Hypothalamus (tissue), 51 donors: Measurements from ENCODE around the gene SLC26A8.
"Not testable (repeated sequence)": the region's sequence is repeated elsewhere in the genome, so short reads cannot be mapped to it uniquely, and the experiment has no call there.

Experiments used
- DNase-seq, 51 donors: peaks; one replicate each; lab custom pipeline; 2025; lab: John Stamatoyannopoulos, UW

The SLC26A8 gene

DNA sequence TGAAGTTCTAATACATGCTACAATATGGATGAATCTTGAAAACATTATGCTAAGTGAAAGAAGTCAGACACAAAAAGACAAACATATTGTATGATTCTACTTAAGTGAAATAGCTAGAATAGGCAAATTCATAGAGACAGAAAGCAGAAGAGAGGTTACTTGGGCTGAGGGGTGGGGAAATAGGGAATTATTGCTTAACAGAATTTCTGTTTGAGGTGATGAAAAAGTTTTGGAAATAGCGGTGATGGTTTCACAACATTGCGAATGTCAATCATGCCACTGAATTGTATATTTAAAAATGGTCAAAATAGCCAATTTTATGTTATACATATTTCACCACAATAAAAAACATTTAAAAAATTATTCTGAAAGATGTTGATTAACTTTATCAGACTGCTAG, 6.1 kb downstream of the SLC26A8 start:
- DNase-seq, result no peak

DNA sequence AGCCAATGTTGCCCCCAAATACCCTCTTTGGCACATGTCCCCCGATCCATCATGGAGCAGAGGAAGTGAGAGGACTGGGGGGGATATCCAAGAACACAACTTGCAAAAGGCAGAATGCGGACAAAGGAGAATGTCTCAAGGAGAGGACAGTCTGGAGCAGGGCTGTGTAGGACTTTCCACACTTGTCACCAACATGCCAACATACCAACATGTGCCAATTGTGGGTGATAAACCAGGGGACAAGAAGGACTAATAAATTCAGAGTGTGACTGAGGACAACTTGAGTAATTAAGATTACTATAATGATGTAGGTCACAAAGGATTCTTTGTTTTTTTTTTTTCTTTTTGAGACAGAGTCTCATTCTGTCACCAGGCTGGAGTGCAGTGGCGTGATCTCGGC, 8.8 kb downstream of the SLC26A8 start:
- DNase-seq, result no peak

DNA sequence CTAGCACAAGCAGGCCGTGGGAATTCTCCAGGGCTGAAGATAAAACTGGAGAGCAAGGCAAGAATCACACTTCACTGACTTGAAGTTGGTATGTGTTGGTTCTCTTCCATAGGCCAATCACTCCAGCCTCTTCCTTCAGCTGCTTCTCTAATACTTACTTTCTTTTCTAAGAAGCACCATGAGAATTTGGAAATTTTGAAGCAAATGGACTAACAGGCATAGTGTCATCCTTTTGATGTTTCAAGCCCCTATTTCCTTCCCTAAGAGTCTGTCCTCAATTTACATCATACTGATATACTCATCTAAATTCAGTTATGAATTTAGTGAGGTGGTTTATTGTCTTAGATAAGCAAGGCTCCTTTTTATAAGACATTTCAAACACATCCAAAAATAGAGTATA, 24.0 kb downstream of the SLC26A8 start:
- DNase-seq, result no peak

DNA sequence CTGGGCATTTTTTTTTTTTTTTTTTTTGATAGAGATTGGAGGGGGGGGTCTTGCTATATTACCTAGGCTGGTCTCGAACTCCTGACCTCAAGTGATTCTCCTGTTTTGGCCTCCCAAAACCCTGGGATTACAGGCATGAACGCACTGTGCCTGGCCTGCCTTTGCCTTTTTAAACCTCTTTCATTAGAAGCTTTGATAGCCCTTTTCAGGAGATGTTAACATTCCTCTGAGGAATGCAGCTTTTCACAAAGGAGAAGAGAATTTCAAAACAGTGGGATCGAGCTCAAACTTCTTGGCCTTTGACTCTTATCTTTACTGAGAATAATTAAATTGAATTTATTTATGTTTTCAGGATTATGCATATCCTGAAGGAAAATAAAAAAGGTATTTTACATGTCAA, 31.3 kb downstream of the SLC26A8 start:
- DNase-seq, result no peak

DNA sequence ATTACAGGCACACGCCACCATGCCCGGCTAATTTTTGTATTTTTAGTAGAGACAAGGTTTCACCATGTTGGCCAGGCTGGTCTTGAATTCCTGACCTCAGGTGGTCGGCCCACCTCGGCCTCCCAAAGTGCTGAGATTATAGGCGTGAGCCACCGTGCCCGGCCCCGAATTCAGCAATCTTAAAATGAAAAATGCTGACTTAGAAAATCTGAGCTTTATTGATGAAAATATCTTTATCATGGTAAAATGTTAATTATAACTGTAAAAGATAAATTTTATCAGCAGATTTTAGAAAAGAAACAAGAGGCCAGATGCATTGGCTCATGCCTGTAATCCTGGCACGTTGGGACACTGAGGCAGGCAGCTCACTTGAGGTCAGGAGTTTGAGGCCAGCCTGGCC, 36.4 kb downstream of the SLC26A8 start:
- DNase-seq, result not testable (repeated sequence)

DNA sequence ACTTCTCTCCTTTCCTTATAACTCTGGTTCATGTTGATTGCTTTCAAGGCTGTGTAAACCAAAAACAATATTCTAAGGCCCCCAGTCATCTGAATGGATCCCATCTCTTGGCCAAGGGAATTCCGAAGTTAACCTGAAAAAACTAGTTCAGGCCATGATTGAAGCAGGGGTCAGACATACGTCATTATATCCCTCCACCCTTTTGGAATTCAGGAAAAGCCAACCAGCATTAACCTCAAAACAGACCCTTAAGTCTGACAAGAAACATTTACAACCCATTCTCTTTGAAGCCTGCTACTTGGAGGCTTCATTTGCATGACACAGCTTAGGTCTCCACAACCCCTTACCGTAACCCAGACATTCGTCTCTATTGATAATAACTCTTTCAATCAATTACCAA, 39.7 kb downstream of the SLC26A8 start:
- DNase-seq, result no peak

DNA sequence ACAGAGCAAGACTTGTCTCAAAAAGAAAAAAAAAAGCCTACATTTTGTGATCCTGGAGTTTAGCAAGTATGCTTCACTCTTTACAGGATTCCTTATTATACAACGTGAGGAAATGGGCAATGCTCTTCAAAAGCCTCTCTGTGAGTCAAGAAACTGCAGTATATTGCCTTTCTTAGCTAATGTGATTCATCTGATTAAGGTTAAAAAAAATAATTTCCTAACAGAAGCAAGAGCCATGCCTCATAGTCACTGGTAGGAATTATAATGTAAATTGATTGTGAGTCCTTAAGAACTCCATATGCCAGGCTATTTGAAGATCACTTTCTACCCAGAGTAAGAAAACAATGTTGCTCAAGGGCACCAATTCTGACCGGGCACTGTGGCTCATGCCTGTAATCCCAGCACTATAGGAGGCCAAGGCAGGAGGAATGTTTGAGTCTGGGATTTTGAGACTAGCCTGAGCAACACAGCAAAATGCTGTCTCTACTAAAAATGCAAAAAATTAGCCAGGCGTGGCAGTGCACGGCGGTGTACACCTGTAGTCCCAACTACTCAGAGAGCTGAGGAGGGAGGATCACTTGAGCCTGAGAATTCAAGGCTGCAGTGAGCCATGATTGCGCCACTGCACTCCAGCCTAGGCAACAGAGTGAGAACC, 43.3 kb downstream of the SLC26A8 start:
- DNase-seq, result no peak

DNA sequence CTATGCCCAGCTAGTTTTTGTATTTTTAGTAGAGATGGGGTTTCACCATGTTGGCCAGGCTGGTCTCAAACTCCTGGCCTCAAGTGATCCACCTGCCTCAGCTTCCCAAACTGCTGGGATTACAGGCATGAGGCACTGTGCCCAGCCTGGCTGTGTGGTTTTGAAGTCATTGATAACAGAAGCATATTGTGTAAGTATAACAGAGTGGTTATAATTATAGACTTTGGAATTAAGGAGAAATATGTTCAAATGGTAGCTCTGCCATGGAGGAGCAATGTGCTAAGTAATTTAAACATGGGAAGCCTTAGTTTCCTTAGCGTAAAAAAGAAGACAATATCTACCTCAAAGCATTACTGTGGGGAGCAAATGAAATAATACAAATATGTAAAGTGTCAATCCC, 44.3 kb downstream of the SLC26A8 start:
- DNase-seq, result not testable (repeated sequence)

DNA sequence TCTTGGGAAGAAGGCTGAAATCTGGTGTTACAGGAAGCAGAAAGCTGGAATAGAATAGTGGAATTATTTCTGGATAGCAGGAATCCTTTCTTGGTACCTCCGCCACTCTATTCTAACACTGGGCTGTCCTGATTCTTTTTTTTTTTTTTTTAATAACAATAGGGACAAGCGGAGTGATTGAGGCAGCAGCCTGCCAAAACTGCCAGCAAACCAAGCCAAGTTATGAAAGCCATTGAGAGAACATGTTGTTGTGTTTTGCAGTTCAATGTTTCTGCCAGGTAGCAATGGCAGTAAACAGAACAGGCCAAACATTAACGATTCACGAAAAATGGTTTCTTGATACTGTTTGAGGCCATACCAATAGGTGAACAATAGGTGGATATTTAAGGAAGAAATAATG, 47.1 kb downstream of the SLC26A8 start:
- DNase-seq, result no peak

DNA sequence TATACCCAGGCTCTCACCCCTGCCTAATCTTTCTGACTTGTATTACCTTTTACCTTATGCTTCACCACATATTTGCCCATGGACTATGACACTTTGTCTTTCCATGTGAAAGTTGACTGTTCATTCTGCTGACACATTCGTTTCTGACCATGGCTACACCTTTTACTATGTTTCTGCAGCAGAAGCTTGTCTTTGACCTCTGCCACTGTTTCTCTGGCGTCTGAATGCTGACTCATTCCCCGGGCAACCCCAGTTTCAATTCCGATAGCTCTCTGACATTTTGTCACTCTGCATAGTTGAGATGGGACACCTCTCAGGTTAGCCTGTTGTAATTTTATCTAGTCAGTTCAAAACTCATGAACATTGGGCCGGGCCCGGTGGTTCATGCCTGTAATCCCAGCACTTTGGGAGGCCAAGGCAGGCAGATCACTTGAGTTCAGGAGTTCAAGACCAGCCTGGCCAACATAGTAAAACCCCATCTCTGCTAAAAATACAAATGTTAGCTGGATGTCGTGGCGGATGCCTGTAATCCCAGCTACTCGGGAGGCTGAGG, 50.7 kb downstream of the SLC26A8 start:
- DNase-seq, result no peak

DNA sequence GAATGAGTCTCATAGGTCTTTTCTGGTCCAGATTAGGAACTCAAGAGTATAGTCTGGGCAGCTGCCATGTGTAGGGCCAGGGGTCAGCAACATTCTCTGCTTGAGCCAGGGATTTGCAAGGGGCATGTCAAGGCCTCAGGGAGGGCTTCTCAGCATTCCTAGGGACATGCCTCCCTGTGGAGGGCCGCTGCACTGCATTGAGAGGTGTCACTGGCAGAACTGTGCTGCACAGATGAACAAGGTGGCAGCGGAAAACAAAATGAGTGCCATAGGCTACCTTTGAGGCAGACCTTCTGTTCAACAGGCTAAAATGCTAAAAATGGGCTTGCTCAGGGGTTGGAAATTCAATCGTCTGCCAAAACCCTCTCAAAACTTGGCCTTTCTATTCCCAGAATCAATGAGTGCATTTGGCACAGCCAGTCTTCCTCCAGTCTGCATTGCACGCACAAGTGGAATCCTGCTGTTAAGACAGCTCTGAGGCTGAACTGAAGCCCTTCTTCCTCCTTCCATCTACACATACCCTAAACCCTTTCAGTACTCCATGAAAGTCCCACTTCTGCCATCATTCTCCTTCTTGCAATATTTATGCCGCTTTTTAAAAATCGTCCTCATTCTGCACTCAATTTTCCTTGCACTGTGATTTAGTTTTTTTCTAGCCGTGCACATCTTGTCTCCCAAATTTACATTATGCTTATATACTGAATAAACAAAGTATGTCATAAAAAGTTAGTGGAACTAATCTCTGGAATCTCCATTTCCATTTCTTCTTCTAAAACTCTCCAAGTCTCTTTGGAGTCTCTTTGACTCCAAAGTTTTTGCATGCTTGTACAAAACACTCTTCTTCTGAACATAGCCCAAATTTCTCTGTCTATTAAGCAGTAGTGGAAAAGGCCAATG, 51.7 kb downstream of the SLC26A8 start:
- peak in 1 of 51 donors; percentile 0 for DNase-seq

DNA sequence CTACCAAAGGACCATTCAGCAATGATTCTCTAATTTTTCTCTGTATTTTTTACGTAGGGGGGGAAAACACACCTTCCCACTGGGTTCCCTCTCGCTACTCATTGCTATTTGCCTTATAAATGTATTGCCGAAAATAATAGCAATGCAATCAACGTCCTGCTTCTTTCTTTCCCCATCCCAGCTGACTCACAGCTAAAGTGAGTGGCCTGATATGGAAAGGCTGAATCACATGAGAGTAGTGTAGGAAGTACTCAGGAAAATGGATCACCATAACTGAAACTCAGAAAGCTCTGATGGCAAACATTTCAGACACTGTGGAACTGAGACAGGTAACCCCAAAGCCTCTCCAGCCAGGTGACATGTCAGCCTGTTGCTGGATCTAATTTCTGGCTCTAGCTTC, 54.3 kb downstream of the SLC26A8 start:
- peak in 1 of 51 donors; percentile 3 for DNase-seq

DNA sequence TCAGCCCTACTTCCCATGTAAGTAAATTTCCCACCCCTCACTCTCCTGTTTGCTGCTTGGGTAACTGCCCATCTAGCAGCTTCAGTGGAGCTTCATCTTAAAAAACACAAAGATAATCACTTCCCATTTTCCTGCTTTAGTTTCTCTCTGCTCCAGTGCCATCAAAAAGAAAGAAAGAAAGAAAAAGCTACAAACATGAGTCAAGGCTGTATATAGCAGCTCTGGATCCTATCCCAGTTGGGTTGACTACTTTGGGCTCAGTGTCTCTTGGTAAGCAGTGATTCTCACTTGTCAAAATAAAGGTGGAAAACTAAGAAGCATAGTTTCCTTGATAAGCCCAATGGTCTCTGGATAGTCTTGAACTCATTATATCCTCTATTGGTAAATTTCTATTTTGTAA, 54.8 kb downstream of the SLC26A8 start:
- no peak for DNase-seq

DNA sequence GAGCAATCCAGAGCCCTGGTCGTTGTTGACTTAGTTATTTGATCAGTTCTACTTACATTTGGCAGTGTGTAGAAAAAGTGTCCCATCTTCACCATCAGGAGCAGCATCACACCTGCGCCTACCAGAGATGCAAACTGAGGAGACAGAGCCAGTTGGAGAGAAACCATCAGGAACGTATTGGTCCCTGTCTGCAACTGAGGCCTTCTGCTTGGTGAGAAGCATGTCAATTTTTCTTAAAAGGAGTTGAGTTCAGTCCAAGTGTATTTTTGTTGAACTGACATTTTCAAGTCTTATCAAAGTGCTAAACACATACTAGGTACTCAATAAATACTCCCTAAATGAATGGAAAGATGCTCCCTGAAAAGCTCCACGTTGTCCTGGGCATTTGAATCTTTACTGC, 55.6 kb downstream of the SLC26A8 start:
- no peak for DNase-seq

DNA sequence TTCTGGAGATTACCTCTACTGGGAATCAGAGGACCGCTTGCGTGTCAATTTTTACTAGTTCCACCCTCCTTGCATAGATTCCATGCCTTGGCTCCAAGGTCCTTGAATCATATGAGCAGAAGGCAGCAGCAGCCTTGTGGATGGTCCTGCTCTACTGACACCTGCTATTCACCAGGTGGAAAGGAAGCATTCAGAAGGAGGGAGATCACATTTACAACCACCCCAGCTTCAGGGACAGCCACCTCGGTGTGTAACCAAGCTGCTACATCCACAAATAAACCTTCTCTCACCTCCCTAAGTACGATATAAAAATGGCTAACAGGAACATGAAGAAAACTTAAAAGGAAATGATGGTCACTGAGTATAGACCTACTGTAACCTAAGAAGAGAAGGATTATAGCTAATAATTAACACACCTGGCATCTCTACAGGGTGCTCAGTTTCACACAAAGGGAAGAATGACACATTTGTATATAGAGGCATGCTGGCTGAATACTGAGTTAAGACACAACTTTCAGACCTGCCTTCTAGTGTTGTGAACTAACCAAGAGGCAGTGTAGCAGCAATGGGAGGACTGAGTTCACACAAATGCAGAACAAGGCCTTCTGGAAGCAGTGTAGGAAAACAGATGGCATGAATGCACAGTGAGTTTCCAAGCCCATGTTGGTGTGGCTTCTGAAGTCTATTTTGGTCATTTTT, 57.2 kb downstream of the SLC26A8 start:
- DNase-seq, result no peak

DNA sequence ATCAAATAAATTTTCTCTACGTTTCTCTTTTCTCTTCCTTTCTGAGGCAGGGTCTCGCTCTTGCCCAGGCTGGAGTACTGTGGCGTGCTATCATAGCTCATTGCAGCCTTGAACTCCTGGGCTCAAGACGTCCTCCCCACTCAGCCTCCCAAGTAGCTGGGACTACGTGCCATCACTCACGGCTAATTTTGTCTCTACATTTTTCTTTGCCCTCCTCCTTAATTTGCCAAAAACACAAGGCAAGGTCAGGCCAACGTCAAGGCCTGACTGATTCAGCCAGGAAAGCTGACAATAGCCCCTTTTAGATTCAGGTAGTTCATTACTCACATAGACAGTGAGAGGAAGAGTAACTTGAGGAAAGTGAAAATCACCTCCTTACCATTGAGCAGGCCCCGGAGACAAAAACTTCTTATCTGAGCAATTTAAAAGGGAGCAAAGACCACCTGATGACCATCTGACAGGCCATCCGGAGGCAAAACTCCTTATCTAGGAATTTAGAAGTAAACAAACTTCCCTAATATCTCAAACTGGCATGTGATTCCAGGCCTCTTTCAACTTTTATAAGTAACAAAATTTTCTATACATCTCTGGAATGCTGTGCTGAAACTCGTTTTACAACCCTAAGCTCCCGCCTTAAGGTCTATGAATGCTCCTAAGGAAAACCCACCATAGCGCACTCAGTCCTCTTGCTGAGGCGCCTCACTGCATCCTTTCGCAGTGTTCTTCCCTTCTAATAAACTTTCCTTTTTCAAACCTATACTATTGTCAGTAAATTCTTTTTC, 61.5 kb downstream of the SLC26A8 start:
- no peak for DNase-seq

DNA sequence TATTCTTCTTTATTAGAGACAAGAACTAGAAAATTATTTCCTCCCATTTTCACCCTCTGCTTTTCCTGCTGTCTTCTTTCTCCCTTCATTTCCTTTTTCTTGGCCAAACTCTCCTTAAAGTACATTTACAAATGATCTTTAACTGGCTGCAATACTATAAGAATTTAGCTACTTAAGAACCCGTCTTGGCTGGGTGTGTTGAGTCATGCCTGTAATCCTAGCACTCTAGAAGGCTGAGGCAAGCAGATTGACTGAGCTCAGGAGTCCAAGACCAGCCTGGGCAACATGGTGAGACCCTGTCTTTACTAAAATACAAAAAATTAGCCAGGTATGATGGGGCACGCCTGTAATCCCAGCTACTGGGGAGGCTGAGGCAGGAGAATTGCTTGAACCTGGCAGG, 64.3 kb downstream of the SLC26A8 start:
- no peak for DNase-seq

DNA sequence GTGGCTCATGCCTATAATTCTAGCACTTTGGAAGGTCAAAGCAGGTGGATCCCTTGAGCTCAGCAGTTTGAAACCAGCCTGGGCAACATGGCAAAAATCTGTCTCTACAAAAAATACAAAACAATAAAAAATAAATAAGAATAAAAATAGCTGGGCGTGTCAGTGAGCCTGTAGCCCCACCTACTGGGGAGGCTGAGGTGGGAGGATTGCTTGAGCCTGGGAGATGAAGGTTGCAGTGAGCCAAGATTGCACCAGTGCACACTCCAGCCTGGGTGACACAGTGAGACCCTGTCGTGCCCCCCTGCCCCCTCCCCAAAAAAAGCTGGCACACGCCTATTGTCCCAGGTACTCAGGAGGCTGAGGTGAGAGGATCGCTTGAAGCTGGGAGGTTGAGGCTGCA, 68.5 kb downstream of the SLC26A8 start:
- DNase-seq, result no peak

DNA sequence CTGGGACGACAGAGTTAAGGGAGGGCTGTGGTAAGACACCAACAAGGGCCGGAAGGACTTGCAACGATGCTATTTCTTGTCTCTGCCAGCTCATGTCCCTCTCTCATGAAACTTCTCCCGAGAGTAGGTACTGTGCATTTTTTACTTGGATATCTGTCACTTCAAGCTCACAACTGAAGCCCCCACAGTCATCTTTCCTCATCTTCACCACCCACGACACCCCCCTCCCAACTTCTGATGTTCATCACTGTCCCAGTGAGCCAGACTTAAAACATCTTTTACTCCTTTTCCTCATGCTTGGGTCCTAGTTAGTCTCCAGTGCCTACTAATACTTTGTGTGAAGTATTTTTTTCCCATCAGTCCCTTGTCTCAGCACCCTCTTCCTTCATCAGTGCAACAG, 68.9 kb downstream of the SLC26A8 start:
- DNase-seq, result no peak

DNA sequence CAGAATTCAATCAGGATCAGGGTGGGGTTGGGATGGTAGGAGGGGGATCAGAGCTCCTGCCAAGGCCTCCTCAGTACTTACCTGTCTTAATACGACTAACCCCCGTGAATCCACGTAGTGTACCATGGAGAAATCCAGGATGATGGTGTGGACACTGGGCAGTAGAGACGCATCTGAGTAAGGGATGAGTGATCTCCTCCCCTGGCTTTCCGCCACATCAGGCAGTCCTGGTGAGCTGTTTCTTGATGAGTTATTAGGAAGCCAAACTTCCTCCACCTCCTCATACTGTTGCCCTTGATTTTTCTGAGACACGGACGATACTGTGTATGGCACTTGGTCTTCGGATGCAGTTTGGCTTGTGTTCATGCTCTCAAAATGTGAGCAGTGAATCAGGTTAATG, 69.4 kb downstream of the SLC26A8 start:
- DNase-seq, result peak in 1 of 51 donors; percentile 41

DNA sequence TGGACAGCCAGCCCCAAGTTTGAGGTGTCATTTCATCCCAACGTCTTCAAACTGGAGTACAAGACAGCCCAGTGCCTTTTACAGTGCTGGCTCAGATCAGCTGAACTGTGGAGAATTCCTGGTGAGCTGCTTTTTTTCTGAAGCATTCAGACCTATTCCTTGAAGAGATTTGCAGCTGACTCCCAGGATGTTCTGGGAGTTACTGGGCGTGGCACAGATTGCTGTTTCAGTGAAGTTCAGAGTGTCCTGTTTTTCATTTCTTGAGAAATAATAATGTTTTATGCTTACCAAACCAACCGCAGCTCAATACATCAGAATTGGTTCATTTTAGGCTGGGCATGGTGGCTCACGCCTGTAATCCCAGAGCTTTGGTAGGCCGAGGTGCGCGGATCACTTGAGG, 70.1 kb downstream of the SLC26A8 start:
- DNase-seq, result no peak
